Spleen (tissue), 7 donors: ENCODE results near the gene COL12A1.

Source experiments
- POLR2A ChIP-seq, 3 donors: fragments of 450-650 bp; IDR thresholded peaks; one replicate each; pipeline ENCODE4 v1.5.1; 2017; ENCODE audit warnings: antibody characterized with exemption in 3 of 3, mild to moderate bottlenecking in 1 of 3
- POLR2AphosphoS5 ChIP-seq, 3 donors: sonication (generic); formaldehyde crosslinking; IDR thresholded peaks; one replicate each; pipeline ENCODE4 v1.5.1; 2017; ENCODE audit warnings: antibody characterized with exemption in 3 of 3
- TF ChIP-seq, protein P1 (sequence below), 11 experiments: fragments of 200-600 bp in 7 of 11; fragments of 450-650 bp in 4 of 11; sonication (generic) in 4 of 11; IDR thresholded peaks in 8 of 11; conservative IDR thresholded peaks in 3 of 11; 1 replicate in 7 of 11; 2 replicates in 4 of 11; pipeline versions ENCODE4 v1.4.0 to v1.8.0; 2016 to 2021; ENCODE audit warnings: antibody characterized with exemption in 11 of 11, inconsistent platforms in 4 of 11, mild to moderate bottlenecking in 1 of 11
- donor health status: DM: no; HTN: no; CAD: no; lungs with moderate emphysema.
- donor health status: DM: no; HTN: no; CAD: no.
- donor health status: DM: no; HTN: no; CAD: no.

DNA sequence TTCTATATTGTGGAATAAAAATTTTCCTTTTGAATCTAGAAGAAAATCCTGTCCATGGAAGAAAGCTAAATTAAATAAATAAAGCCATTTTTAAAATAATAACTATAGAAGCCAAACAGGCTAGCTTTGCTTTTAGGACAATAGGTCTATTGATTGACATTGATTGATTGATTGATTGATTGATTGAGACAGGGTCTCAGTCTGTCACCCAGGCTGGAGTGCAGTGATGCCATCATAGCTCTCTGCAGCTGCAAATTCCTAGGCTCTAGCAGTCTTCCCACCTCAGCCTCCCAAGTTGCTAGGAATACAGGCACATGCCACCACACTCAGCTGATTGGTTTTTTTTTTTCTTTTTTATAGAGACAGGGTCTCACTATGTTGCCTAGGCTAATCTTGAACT lies 97.9 kb downstream of the COL12A1 start:
- TF ChIP-seq, protein P1, sequence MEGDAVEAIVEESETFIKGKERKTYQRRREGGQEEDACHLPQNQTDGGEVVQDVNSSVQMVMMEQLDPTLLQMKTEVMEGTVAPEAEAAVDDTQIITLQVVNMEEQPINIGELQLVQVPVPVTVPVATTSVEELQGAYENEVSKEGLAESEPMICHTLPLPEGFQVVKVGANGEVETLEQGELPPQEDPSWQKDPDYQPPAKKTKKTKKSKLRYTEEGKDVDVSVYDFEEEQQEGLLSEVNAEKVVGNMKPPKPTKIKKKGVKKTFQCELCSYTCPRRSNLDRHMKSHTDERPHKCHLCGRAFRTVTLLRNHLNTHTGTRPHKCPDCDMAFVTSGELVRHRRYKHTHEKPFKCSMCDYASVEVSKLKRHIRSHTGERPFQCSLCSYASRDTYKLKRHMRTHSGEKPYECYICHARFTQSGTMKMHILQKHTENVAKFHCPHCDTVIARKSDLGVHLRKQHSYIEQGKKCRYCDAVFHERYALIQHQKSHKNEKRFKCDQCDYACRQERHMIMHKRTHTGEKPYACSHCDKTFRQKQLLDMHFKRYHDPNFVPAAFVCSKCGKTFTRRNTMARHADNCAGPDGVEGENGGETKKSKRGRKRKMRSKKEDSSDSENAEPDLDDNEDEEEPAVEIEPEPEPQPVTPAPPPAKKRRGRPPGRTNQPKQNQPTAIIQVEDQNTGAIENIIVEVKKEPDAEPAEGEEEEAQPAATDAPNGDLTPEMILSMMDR (IDR thresholded peaks at IDR 0.05 in 8 of 11, conservative IDR thresholded peaks at IDR 0.05 in 3 of 11), result no peak
- TF ChIP-seq POLR2A (IDR thresholded peaks at IDR 0.05), result no peak
- no peak for TF ChIP-seq POLR2AphosphoS5 (IDR thresholded peaks at IDR 0.05)
